Esophagus squamous epithelium (tissue), 5 donors: ENCODE measurements around the gene CAPN8. TPM values are rescaled to one million over a fixed set of nuclear protein-coding genes. Genes with fewer than 3 reads are reported as not detected.

Source experiments
- DNase-seq: peaks from one replicate; lab custom pipeline; 2025; lab: John Stamatoyannopoulos, UW
- H3K27ac ChIP-seq, 4 donors: fragments of 200-600 bp; sonication (generic); one replicate each; pipeline ENCODE4 v1.5.1; 2016 to 2019; ENCODE audit warnings: mild to moderate bottlenecking in 1 of 4
- H3K27me3 ChIP-seq, 4 donors: fragments of 200-600 bp; sonication (generic); 1 replicate in 3 of 4; 2 replicates in 1 of 4; pipeline versions ENCODE4 v1.5.1 to v1.6.0; 2017 to 2021; ENCODE audit warnings: antibody characterized with exemption in 1 of 4
- H3K36me3 ChIP-seq, 3 donors: fragments of 200-600 bp; sonication (generic); one replicate each; pipeline ENCODE4 v1.5.1; 2016 to 2019
- H3K4me1 ChIP-seq, 3 donors: fragments of 200-600 bp; sonication (generic); one replicate each; pipeline ENCODE4 v1.5.1; 2017 to 2019
- H3K4me3 ChIP-seq, 4 donors: fragments of 200-600 bp; sonication (generic); 1 replicate in 3 of 4; 2 replicates in 1 of 4; pipeline ENCODE4 v1.5.1; 2016 to 2019; ENCODE audit warnings: mild to moderate bottlenecking in 2 of 4, moderate library complexity in 1 of 4
- H3K9me3 ChIP-seq, 3 donors: fragments of 200-600 bp; sonication (generic); one replicate each; pipeline ENCODE4 v1.5.1; 2016 to 2019
- POLR2A ChIP-seq, 4 donors: fragments of 450-650 bp; IDR thresholded peaks; one replicate each; pipeline ENCODE4 v1.6.1; 2017; ENCODE audit warnings: antibody characterized with exemption in 4 of 4, mild to moderate bottlenecking in 4 of 4, moderate library complexity in 3 of 4
- WGBS, 2 donors: methylation state at CpG; one replicate each; pipeline ENCODE4 v1.1.5; 2018; 5-methylcytosine and 5-hydroxymethylcytosine counted together
- intact Hi-C: fragments of 100-400 bp; cut with DNase I; formaldehyde crosslinking; loops from one replicate; pipeline ENCODE4 v1.15.0; 2022
- total RNA-seq, 4 donors: library from RNA; depleted of rRNA; stranded (reverse); fragments of >200 nt; gene quantifications; one replicate each; pipeline ENCODE4 v1.1.0, GENCODE V29; 2016
- TF ChIP-seq, protein P1 (sequence below), 6 experiments: fragments of 450-650 bp in 4 of 6; fragments of 200-600 bp in 2 of 6; sonication (generic) in 2 of 6; IDR thresholded peaks; one replicate each; pipeline ENCODE4 v1.5.1; 2016 to 2019; ENCODE audit warnings: antibody characterized with exemption in 6 of 6, mild to moderate bottlenecking in 4 of 6, moderate library complexity in 4 of 6
- donor health status: DM: yes; HTN: yes; CAD: no.

The CAPN8 gene
- total RNA-seq, 4 donors from 2014 or later, result 0.26 to 1.1 (median 0.57) TPM; not detected in 1

DNA sequence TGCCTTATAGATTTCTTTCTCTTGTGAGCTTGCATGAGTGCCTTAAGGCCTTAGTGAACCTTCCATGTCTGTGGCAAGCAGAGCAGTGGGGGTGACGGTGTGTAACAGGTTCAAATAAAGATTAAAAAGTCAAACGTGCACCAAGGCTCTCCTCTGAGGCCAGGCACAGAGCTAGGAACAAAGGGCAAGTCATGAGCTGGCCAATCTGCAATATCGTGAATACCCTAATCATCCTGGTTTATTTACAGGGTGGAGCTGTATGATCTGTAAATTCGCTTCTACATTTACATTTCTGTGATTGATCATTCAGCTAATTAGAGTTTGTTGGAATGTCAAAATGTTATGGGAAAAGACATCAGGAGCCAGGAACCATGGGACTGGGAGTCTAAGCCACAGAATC is 120.2 kb downstream of the CAPN8 start:
- Histone ChIP-seq H3K4me3 (no peak overlapping the region), H3K36me3 (no peaks in the 10 kb centered on the region), H3K9me3 (no peaks in the 10 kb centered on the region), H3K27me3 (peaks cover 0 to 6% (median 0%) of the 10 kb centered on the region in 4 donors), H3K4me1 (peaks cover 0 to 5% (median 0%) of the 10 kb centered on the region in 3 donors), H3K27ac (no peak overlapping the region)
- intact Hi-C loops, result no loop called here
- TF ChIP-seq, protein P1, sequence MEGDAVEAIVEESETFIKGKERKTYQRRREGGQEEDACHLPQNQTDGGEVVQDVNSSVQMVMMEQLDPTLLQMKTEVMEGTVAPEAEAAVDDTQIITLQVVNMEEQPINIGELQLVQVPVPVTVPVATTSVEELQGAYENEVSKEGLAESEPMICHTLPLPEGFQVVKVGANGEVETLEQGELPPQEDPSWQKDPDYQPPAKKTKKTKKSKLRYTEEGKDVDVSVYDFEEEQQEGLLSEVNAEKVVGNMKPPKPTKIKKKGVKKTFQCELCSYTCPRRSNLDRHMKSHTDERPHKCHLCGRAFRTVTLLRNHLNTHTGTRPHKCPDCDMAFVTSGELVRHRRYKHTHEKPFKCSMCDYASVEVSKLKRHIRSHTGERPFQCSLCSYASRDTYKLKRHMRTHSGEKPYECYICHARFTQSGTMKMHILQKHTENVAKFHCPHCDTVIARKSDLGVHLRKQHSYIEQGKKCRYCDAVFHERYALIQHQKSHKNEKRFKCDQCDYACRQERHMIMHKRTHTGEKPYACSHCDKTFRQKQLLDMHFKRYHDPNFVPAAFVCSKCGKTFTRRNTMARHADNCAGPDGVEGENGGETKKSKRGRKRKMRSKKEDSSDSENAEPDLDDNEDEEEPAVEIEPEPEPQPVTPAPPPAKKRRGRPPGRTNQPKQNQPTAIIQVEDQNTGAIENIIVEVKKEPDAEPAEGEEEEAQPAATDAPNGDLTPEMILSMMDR (IDR thresholded peaks at IDR 0.05), result no peak
- no peak for TF ChIP-seq POLR2A (IDR thresholded peaks at IDR 0.05)
- no peak for DNase-seq
- 74 to 82% methylated on average over 4 of the region's 4 CpGs for WGBS, 2 donors

DNA sequence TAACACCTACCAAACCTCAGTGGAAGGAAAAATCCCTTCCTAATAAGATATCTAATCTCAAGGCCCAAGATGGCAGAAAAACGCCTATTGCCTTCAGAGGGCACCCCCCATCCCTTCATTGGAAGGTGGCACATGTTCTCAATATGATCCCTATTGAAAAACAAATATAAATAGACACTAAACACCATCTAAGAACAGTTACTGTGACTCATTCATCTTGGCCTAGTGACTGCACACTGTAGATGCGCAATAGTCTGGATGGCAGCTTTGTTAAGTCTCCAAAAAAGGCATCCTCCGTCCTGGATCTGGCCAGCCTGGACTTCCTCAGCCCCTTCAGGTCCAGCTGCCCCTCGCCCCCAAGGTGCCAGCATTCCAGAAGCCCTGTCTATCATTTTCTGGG is 121.9 kb downstream of the CAPN8 start:
- Histone ChIP-seq H3K4me3 (no peak overlapping the region), H3K27ac (no peak overlapping the region), H3K9me3 (no peaks in the 10 kb centered on the region), H3K4me1 (no peaks in the 10 kb centered on the region), H3K36me3 (no peaks in the 10 kb centered on the region), H3K27me3 (peaks cover 0 to 16% (median 0%) of the 10 kb centered on the region in 4 donors)
- intact Hi-C loops, result no loop called here
- no peak for DNase-seq
- TF ChIP-seq, protein P1 (IDR thresholded peaks at IDR 0.05), result no peak
- TF ChIP-seq POLR2A (IDR thresholded peaks at IDR 0.05), result no peak
- 83 to 86% methylated on average over 4 of the region's 4 CpGs for WGBS, 2 donors

DNA sequence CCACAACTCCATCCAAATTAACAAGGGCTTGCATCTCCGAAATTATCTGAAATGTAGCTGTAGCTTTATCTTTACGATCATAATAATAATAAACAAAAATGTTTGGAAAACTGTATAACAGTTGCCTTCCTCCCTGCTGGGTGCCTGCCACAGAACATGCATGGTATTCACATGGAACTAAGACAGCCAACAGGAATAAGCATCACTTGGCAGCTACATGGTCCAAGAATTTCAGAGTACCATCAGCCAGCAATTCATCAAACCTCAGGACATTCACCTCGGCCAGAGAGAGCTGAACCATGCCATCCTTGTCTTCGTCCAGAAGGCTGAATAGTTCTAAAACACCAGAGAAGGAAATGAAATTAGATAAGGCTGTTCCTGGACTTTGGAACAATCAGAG is 122.7 kb downstream of the CAPN8 start:
- TF ChIP-seq, protein P1 (IDR thresholded peaks at IDR 0.05), result no peak
- no peak for TF ChIP-seq POLR2A (IDR thresholded peaks at IDR 0.05)
- Histone ChIP-seq H3K36me3 (no peaks in the 10 kb centered on the region), H3K4me3 (no peak overlapping the region), H3K27me3 (peaks cover 0 to 19% (median 0%) of the 10 kb centered on the region in 4 donors), H3K9me3 (no peaks in the 10 kb centered on the region), H3K27ac (no peak overlapping the region), H3K4me1 (no peaks in the 10 kb centered on the region)
- intact Hi-C loops, result no loop called here
- no peak for DNase-seq
- 68 to 80% methylated on average over 4 of the region's 4 CpGs for WGBS, 2 donors

DNA sequence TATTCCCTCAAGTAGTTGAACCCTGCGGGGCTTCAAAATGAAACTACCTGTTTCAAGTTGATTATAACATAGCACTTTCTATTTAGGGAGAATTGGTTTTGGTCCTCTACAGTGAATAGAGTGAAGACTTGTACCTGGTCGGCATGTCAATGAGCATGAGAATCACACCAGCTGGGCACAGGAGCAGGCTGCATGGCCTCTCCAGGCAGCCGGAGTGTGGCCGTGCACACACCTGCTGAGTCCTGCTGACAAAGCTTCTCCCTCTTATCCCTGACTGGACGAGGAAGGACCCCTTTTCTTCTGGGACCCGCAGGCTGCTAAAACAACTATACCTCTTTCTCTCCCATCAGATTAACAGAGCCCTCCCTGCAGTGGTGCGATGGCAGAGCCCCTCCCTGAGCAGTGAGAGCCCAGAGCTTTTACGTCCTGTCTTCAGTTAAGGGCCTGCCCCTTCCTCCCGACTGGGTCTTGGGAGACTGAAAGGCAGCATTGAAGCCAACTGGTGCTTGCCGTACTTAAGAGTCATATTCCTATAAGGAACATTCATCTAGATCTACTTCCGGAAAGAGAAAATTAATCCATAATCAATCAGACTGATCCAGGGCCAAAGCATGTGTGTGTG is 124.9 kb downstream of the CAPN8 start:
- Histone ChIP-seq H3K4me3 (no peak overlapping the region), H3K27me3 (peaks cover 0 to 23% (median 0%) of the 10 kb centered on the region in 4 donors), H3K36me3 (no peaks in the 10 kb centered on the region), H3K4me1 (no peaks in the 10 kb centered on the region), H3K9me3 (no peaks in the 10 kb centered on the region), H3K27ac (no peak overlapping the region)
- intact Hi-C loops, result no loop called here
- WGBS, 2 donors, result 86 to 87% methylated on average over 8 to 9 of the region's 11 CpGs
- DNase-seq, result no peak
- TF ChIP-seq, protein P1 (IDR thresholded peaks at IDR 0.05), result no peak

DNA sequence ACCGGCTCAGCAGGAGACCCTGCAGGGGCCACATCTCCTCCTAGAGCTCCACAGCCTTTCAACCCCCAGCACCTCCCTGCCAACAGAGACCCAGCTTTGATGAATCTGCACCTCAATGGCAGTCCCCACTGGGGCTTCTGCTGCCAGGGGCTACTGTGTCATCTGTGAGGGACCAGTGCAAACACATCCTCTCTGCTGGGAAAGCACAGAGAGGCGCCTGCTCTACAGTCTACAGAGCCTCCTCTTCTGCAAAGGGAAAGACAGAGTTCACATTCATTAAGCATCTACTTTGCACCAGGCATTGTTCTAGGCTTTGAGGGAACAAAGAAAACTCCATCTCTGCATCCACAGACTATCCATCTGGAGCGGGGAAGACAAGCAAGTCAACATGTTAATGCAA is 125.8 kb downstream of the CAPN8 start:
- Histone ChIP-seq H3K27ac (no peak overlapping the region), H3K4me3 (no peak overlapping the region), H3K9me3 (no peaks in the 10 kb centered on the region), H3K36me3 (no peaks in the 10 kb centered on the region), H3K4me1 (no peaks in the 10 kb centered on the region), H3K27me3 (peaks cover 0 to 23% (median 0%) of the 10 kb centered on the region in 4 donors)
- WGBS, 2 donors, result 72 to 88% methylated on average over 1 to 2 of the region's 3 CpGs
- no peak for DNase-seq
- intact Hi-C loops, result no loop called here
- TF ChIP-seq, protein P1 (IDR thresholded peaks at IDR 0.05), result no peak
- no peak for TF ChIP-seq POLR2A (IDR thresholded peaks at IDR 0.05)
